A549 (cell line): ENCODE results near the gene ZNF425.

Source experiments
- CEBPB ChIP-seq, 2 experiments: fragments of >200 bp in 1 of 2; sonication (Bioruptor Twin) in 1 of 2; formaldehyde crosslinking in 1 of 2; IDR thresholded peaks; 2 replicates each; pipeline ENCODE4 v1.6.1; 2012 to 2016
- CTCF ChIP-seq: fragments of >200 bp; sonication (Bioruptor Twin); formaldehyde crosslinking; IDR thresholded peaks from 3 replicates; pipeline ENCODE4 v1.5.1; 2016
- FOSB ChIP-seq: fragments of 250-450 bp; sonication (Bioruptor Pico); IDR thresholded peaks from 2 replicates; pipeline ENCODE4 v1.5.0; 2020; ENCODE audit warnings: mild to moderate bottlenecking, moderate library complexity
- GATA3 ChIP-seq: IDR thresholded peaks from 2 replicates; pipeline ENCODE4 v1.6.1; 2012; ENCODE audit warnings: borderline replicate concordance
- HES2 ChIP-seq: fragments of >200 bp; sonication (Bioruptor Twin); formaldehyde crosslinking; IDR thresholded peaks from 2 replicates; pipeline ENCODE4 v1.6.1; 2016
- JUN ChIP-seq, 2 experiments: fragments of >200 bp; sonication (Bioruptor Twin); formaldehyde crosslinking; IDR thresholded peaks; 2 replicates in 1 of 2; 3 replicates in 1 of 2; pipeline ENCODE4 v1.6.1; 2016 to 2017
- MAX ChIP-seq: IDR thresholded peaks from 2 replicates; pipeline ENCODE4 v1.6.1; 2012
- PBX3 ChIP-seq: IDR thresholded peaks from 2 replicates; pipeline ENCODE4 v1.6.1; 2012
- POLR2A ChIP-seq: IDR thresholded peaks from 2 replicates; pipeline ENCODE4 v1.6.1; 2012; ENCODE audit warnings: mild to moderate bottlenecking, low read length
- RAD21 ChIP-seq, 2 experiments: fragments of >200 bp in 1 of 2; sonication (Bioruptor Twin) in 1 of 2; formaldehyde crosslinking in 1 of 2; IDR thresholded peaks in 1 of 2; conservative IDR thresholded peaks in 1 of 2; 2 replicates in 1 of 2; 3 replicates in 1 of 2; pipeline ENCODE4 v1.6.1; 2012 to 2018; ENCODE audit warnings: inconsistent platforms in 1 of 2
- RFX5 ChIP-seq: fragments of 450-650 bp; IDR thresholded peaks from 2 replicates; pipeline ENCODE4 v1.7.1; 2014; ENCODE audit warnings: antibody characterized with exemption, mild to moderate bottlenecking, moderate library complexity
- SMC3 ChIP-seq: fragments of >200 bp; sonication (Bioruptor Twin); formaldehyde crosslinking; IDR thresholded peaks from 3 replicates; pipeline ENCODE4 v1.6.1; 2018; ENCODE audit warnings: inconsistent platforms
- ZFP36 ChIP-seq: fragments of 450-650 bp; IDR thresholded peaks from 2 replicates; pipeline ENCODE4 v1.6.1; 2014; ENCODE audit warnings: borderline replicate concordance; ENCODE audit not compliant: partially characterized antibody

- no peak for TF ChIP-seq GATA3
- no peak for TF ChIP-seq CTCF
- TF ChIP-seq MAX = no peak
- TF ChIP-seq RAD21 (conservative IDR thresholded peaks at IDR 0.05 in 1 of 2, IDR thresholded peaks at IDR 0.05 in 1 of 2) = no peak
- TF ChIP-seq PBX3 = no peak
- no peak for TF ChIP-seq CEBPB (IDR thresholded peaks at IDR 0.05)
- TF ChIP-seq SMC3 = no peak
- TF ChIP-seq POLR2A = no peak
- no peak for TF ChIP-seq FOSB (CRISPR knock-in tag)
- TF ChIP-seq JUN (IDR thresholded peaks at IDR 0.05) = no peak
- TF ChIP-seq RFX5 = no peak
- no peak for TF ChIP-seq HES2
- TF ChIP-seq ZFP36 = no peak
Measured at GRCh38 chr7:149103424-149103823, 22.7 kb downstream of the ZNF425 start.
